22Rv1 (cell line): ENCODE results near the gene RPA3.

Experiments
- CTCF ChIP-seq: fragments of 450-650 bp; IDR thresholded peaks from 2 replicates; pipeline ENCODE4 v1.5.1; 2017; ENCODE audit warnings: mild to moderate bottlenecking
- ZFX ChIP-seq: fragments of 450-650 bp; IDR thresholded peaks from 2 replicates; pipeline ENCODE4 v1.6.1; 2017; ENCODE audit warnings: antibody characterized with exemption, borderline replicate concordance

DNA sequence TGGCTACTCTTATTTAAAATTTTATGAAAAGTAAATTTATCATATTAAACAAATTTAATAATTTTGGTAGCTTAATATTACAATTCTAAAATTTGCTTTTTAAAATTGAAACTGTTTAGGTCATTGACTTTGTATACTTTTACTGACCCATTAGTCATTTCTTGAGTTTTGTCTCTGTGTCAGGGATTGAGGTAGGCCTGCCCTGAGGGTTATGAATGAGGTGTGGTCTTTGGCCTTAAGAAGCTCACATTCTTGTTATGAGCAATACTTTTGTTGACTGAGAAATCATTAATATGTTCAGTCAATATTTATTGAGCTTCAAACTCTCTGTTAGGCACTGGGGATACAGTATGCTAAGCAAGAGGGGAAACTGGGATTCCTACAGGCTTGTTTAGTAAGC, 47.0 kb upstream of the RPA3 start:
- TF ChIP-seq ZFX = no peak
- no peak for TF ChIP-seq CTCF
